Transverse colon (tissue), 4 donors: ENCODE measurements around the gene OR7G1. TPM values are rescaled to one million over a fixed set of nuclear protein-coding genes. Genes with fewer than 3 reads are reported as not detected.

Experiments
- DNase-seq: peaks from one replicate; pipeline ENCODE4 v3.0.0-alpha.2; 2019
- H3K27ac ChIP-seq, 4 donors: fragments of 200-600 bp; sonication (generic); 2 replicates each; pipeline ENCODE4 v1.5.1; 2016 to 2018; ENCODE audit warnings: inconsistent platforms in 4 of 4
- H3K27me3 ChIP-seq: fragments of 200-600 bp; sonication (generic); 2 replicates; pipeline ENCODE4 v1.5.1; 2017; ENCODE audit warnings: inconsistent platforms
- H3K36me3 ChIP-seq, 4 donors: fragments of 200-600 bp; sonication (generic); 2 replicates each; pipeline ENCODE4 v1.5.1; 2017 to 2019; ENCODE audit warnings: inconsistent platforms in 4 of 4
- H3K4me1 ChIP-seq, 4 donors: fragments of 200-600 bp; sonication (generic); 2 replicates each; pipeline ENCODE4 v1.5.1; 2017 to 2020; ENCODE audit warnings: inconsistent platforms in 4 of 4
- H3K4me3 ChIP-seq, 4 donors: fragments of 200-600 bp; sonication (generic); 1 replicate in 1 of 4; 2 replicates in 3 of 4; pipeline versions ENCODE4 v1.5.1 to v1.6.1; 2017 to 2019; ENCODE audit warnings: inconsistent platforms in 4 of 4
- H3K9me3 ChIP-seq, 2 donors: fragments of 200-600 bp; sonication (generic); 2 replicates each; pipeline ENCODE4 v1.5.1; 2017 to 2019; ENCODE audit warnings: inconsistent platforms in 2 of 2
- CTCF ChIP-seq, 5 experiments: fragments of 200-600 bp in 3 of 5; fragments of 450-650 bp in 2 of 5; sonication (generic) in 3 of 5; IDR thresholded peaks; 1 replicate in 2 of 5; 2 replicates in 3 of 5; pipeline ENCODE4 v1.5.1; 2016 to 2017; ENCODE audit warnings: antibody characterized with exemption in 5 of 5, inconsistent platforms in 3 of 5, mild to moderate bottlenecking in 2 of 5, moderate library complexity in 1 of 5
- EP300 ChIP-seq: sonication (generic); formaldehyde crosslinking; IDR thresholded peaks from one replicate; pipeline ENCODE4 v1.6.1; 2017; ENCODE audit warnings: antibody characterized with exemption, low read depth
- POLR2A ChIP-seq: fragments of 450-650 bp; IDR thresholded peaks from one replicate; pipeline ENCODE4 v1.6.1; 2016; ENCODE audit warnings: antibody characterized with exemption, mild to moderate bottlenecking, moderate library complexity
- POLR2AphosphoS5 ChIP-seq, 3 donors: sonication (generic); formaldehyde crosslinking; IDR thresholded peaks; one replicate each; pipeline ENCODE4 v1.6.1; 2016; ENCODE audit warnings: antibody characterized with exemption in 3 of 3
- WGBS, 2 donors: methylation state at CpG; one replicate each; pipeline ENCODE4 v1.1.5; 2018; ENCODE audit warnings: low coverage in 1 of 2; 5-methylcytosine and 5-hydroxymethylcytosine counted together
- in situ Hi-C, 4 donors: fragments of 200-750 bp; cut with MboI; loops; one replicate each; pipeline versions ENCODE4 v1.15.0 to v1.15.1; 2017; ENCODE audit warnings: low sequenced_read_pairs in 3 of 4, low pct_ligation_motif_present in 1 of 4, low pct_unique_long_range_greater_than_20kb in 1 of 4
- intact Hi-C: fragments of 100-400 bp; cut with DNase I; formaldehyde crosslinking; loops from one replicate; pipeline ENCODE4 v1.15.1; 2023; ENCODE audit warnings: low total_unique reads
- total RNA-seq, 4 donors: library from RNA; depleted of rRNA; stranded (reverse); fragments of >200 nt; gene quantifications; one replicate each; pipeline ENCODE4 v1.1.0, GENCODE V29; 2016

Gene OR7G1
- total RNA-seq, 4 donors from 2014 or later, result not detected

- Histone ChIP-seq H3K36me3 (peaks cover 7 to 61% (median 30%) of the 10 kb centered on the region in 4 donors), H3K27me3 (no peaks in the 10 kb centered on the region), H3K9me3 (peaks cover 21% of the 10 kb centered on the region in 2 donors), H3K27ac (no peak overlapping the region), H3K4me3 (no peak overlapping the region), H3K4me1 (no peaks in the 10 kb centered on the region)
- 77 to 100% methylated on average over 1 of the region's 1 CpG for WGBS, 2 donors
- no peak for DNase-seq
- TF ChIP-seq POLR2AphosphoS5 (IDR thresholded peaks at IDR 0.05) (no peak), EP300 (no peak), CTCF (IDR thresholded peaks at IDR 0.05) (no peak), POLR2A (no peak)
- intact Hi-C loops, result no loop called here
- in situ Hi-C loops, result no loop called here
These were observed 40.7 kb upstream of the OR7G1 start for GRCh38 chr19:9156304-9156703.

GRCh38 chr19:9155591-9155990 lies 40.0 kb upstream of the OR7G1 start:
- Histone ChIP-seq H3K36me3 (peaks cover 5 to 54% (median 27%) of the 10 kb centered on the region in 4 donors), H3K4me1 (no peaks in the 10 kb centered on the region), H3K27me3 (no peaks in the 10 kb centered on the region), H3K9me3 (peaks cover 14 to 17% of the 10 kb centered on the region in 2 donors), H3K4me3 (no peak overlapping the region), H3K27ac (no peak overlapping the region)
- TF ChIP-seq POLR2A (no peak), POLR2AphosphoS5 (IDR thresholded peaks at IDR 0.05) (no peak), EP300 (no peak), CTCF (IDR thresholded peaks at IDR 0.05) (no peak)
- no peak for DNase-seq
- in situ Hi-C loops (no loop called here), intact Hi-C loops (no loop called here)
- 89 to 97% methylated on average over 4 of the region's 4 CpGs for WGBS, 2 donors

- in situ Hi-C loops, result no loop called here
- Histone ChIP-seq H3K36me3 (peaks cover 0 to 15% (median 2%) of the 10 kb centered on the region in 4 donors), H3K4me3 (no peak overlapping the region), H3K9me3 (peaks cover 10 to 12% of the 10 kb centered on the region in 2 donors), H3K27ac (no peak overlapping the region), H3K4me1 (no peaks in the 10 kb centered on the region), H3K27me3 (no peaks in the 10 kb centered on the region)
- WGBS, 2 donors, result 93 to 94% methylated on average over 2 to 5 of the region's 5 CpGs
- TF ChIP-seq EP300, result no peak
- TF ChIP-seq POLR2A, result no peak
- TF ChIP-seq CTCF (IDR thresholded peaks at IDR 0.05), result no peak
- no peak for TF ChIP-seq POLR2AphosphoS5 (IDR thresholded peaks at IDR 0.05)
- no peak for DNase-seq
- intact Hi-C loops, result no loop called here
These were observed 35.8 kb upstream of the OR7G1 start for GRCh38 chr19:9151367-9151766.

GRCh38 chr19:9150650-9151049 lies 35.1 kb upstream of the OR7G1 start:
- 97 to 100% methylated on average over 3 to 5 of the region's 5 CpGs for WGBS, 2 donors
- Histone ChIP-seq H3K27me3 (no peaks in the 10 kb centered on the region), H3K4me1 (no peaks in the 10 kb centered on the region), H3K4me3 (no peak overlapping the region), H3K36me3 (peaks cover 0 to 9% (median 2%) of the 10 kb centered on the region in 4 donors), H3K27ac (no peak overlapping the region), H3K9me3 (peaks cover 14 to 15% of the 10 kb centered on the region in 2 donors)
- in situ Hi-C loops, result no loop called here
- TF ChIP-seq POLR2AphosphoS5 (IDR thresholded peaks at IDR 0.05) (no peak), EP300 (no peak), POLR2A (no peak), CTCF (IDR thresholded peaks at IDR 0.05) (no peak)
- DNase-seq, result no peak
- intact Hi-C loops, result no loop called here
